Caco-2 (cell line): ENCODE results near the gene ZC3H12C. TPM values are rescaled to one million over a fixed set of nuclear protein-coding genes. Genes with fewer than 3 reads are reported as not detected.

Source experiments
- BruUV-seq: library from RNA; stranded (reverse); fragments of 400-500 nt; replicated peaks from 2 replicates; lab custom pipeline; 2021; lab: Mats Ljungman, UMichigan
- CTCF ChIA-PET: fragments of 300-600 bp; sonication (Branson Sonifier 250); formaldehyde crosslinking; loops from one replicate; lab custom pipeline; 2022; ENCODE audit warnings: antibody characterized with exemption; lab: Charles Lee
- POLR2A ChIA-PET: fragments of 300-600 bp; sonication (Branson Sonifier 250); formaldehyde crosslinking; loops from one replicate; lab custom pipeline; 2022; ENCODE audit warnings: antibody characterized with exemption; lab: Charles Lee
- DNase-seq, 2 experiments: peaks; one replicate each; pipeline versions ENCODE4 v3.0.0 to v3.0.0-alpha.2; 2020 to 2022
- H3K27me3 ChIP-seq: replicated peaks from 2 replicates; pipeline ENCODE4 v1.6.0; 2011; ENCODE audit warnings: low read length; ENCODE audit not compliant: control insufficient read depth, insufficient read depth
- H3K36me3 ChIP-seq: 2 replicates; pipeline ENCODE4 v1.5.1; 2011; ENCODE audit warnings: low read length; ENCODE audit not compliant: control insufficient read depth, insufficient read depth
- H3K4me1 ChIP-seq: fragments of 250-450 bp; sonication (Bioruptor Pico); 2 replicates; pipeline ENCODE4 v1.5.1; 2020; ENCODE audit warnings: mild to moderate bottlenecking
- H3K4me3 ChIP-seq: 2 replicates; pipeline ENCODE4 v1.5.1; 2011; ENCODE audit warnings: low read depth, mild to moderate bottlenecking, control low read depth, low read length
- H3K9me3 ChIP-seq: fragments of 250-450 bp; sonication (Bioruptor Pico); 2 replicates; pipeline ENCODE4 v1.5.1; 2020; ENCODE audit warnings: mild to moderate bottlenecking, moderate library complexity
- H3K27ac Mint-ChIP-seq: one replicate; pipeline ENCODE4 v1.8.0; 2022; ENCODE audit warnings: mixed read lengths; ENCODE audit not compliant: unreplicated experiment
- H3K27me3 Mint-ChIP-seq: one replicate; pipeline ENCODE4 v1.8.0; 2022; ENCODE audit warnings: mixed read lengths; ENCODE audit not compliant: insufficient read depth, unreplicated experiment
- H3K36me3 Mint-ChIP-seq: one replicate; pipeline ENCODE4 v1.8.0; 2022; ENCODE audit warnings: mild to moderate bottlenecking, mixed read lengths; ENCODE audit not compliant: insufficient read depth, unreplicated experiment
- H3K4me1 Mint-ChIP-seq: one replicate; pipeline ENCODE4 v1.8.0; 2022; ENCODE audit warnings: low read depth, mixed read lengths; ENCODE audit not compliant: unreplicated experiment
- H3K4me3 Mint-ChIP-seq: one replicate; pipeline ENCODE4 v1.8.0; 2022; ENCODE audit warnings: mild to moderate bottlenecking, moderate library complexity, mixed read lengths; ENCODE audit not compliant: unreplicated experiment
- H3K9me3 Mint-ChIP-seq: one replicate; pipeline ENCODE4 v1.8.0; 2022; ENCODE audit warnings: mixed read lengths; ENCODE audit not compliant: unreplicated experiment
- CTCF ChIP-seq, 2 experiments: fragments of 200-600 bp in 1 of 2; IDR thresholded peaks; 1 replicate in 1 of 2; 2 replicates in 1 of 2; pipeline versions ENCODE4 v1.5.1 to v1.8.0; 2011 to 2022; ENCODE audit warnings: antibody characterized with exemption in 1 of 2, control low read depth in 1 of 2, inconsistent platforms in 1 of 2, low read depth in 1 of 2, low read length in 1 of 2, mild to moderate bottlenecking in 1 of 2, moderate library complexity in 1 of 2; ENCODE audit not compliant: insufficient read depth in 1 of 2, severe bottlenecking in 1 of 2, unreplicated experiment in 1 of 2
- intact Hi-C: fragments of 100-400 bp; cut with micrococcal nuclease; formaldehyde crosslinking; loops from one replicate; pipeline ENCODE4 v1.10.0; 2022; ENCODE audit not compliant: unreplicated experiment
- total RNA-seq: library from RNA; stranded (reverse); gene quantifications from 2 replicates; pipeline ENCODE4 v1.2.3, GENCODE V29; 2022

Gene ZC3H12C
- total RNA-seq, 1 experiment from 2014 or later = 11.7 TPM

GRCh38 chr11:110110854-110111253, 17.7 kb downstream of the ZC3H12C start:
- CTCF ChIA-PET = no interaction called here

GRCh38 chr11:110112457-110112856, 19.3 kb downstream of the ZC3H12C start:
- no peaks in the 10 kb centered on the region for H3K9me3 Mint-ChIP-seq
- no peak for DNase-seq
- H3K4me3 Mint-ChIP-seq = no peak overlapping the region
- intact Hi-C loops = no loop called here
- H3K27ac Mint-ChIP-seq = no peak overlapping the region
- BruUV-seq = no TSS peak
- CTCF ChIA-PET = no interaction called here
- no peaks in the 10 kb centered on the region for H3K27me3 ChIP-seq
- H3K9me3 ChIP-seq = no peaks in the 10 kb centered on the region
- H3K27me3 Mint-ChIP-seq = no peaks in the 10 kb centered on the region
- H3K4me1 ChIP-seq = no peaks in the 10 kb centered on the region
- no peak overlapping the region for H3K4me3 ChIP-seq
- POLR2A ChIA-PET = no interaction called here
- H3K36me3 ChIP-seq = no peaks in the 10 kb centered on the region; the same call in 1 of the 2 replicates
- TF ChIP-seq CTCF (IDR thresholded peaks at IDR 0.05; ENCODE audit: insufficient read depth in 1 of 2, low read depth in 1 of 2, low read length in 1 of 2, severe bottlenecking in 1 of 2, unreplicated experiment in 1 of 2) = no peak
- no peaks in the 10 kb centered on the region for H3K4me1 Mint-ChIP-seq
- H3K36me3 Mint-ChIP-seq = peaks cover 15% of the 10 kb centered on the region

More at GRCh38 chr11:110110854-110111253, 17.7 kb downstream of the ZC3H12C start:
- H3K27me3 Mint-ChIP-seq = no peaks in the 10 kb centered on the region
- POLR2A ChIA-PET = no interaction called here
- BruUV-seq = no TSS peak
- Histone ChIP-seq H3K27me3 (no peaks in the 10 kb centered on the region), H3K4me1 (no peaks in the 10 kb centered on the region), H3K36me3 (no peaks in the 10 kb centered on the region; the same call in 1 of the 2 replicates), H3K4me3 (no peak overlapping the region), H3K9me3 (peaks cover 11% of the 10 kb centered on the region; the same call in 1 of the 2 replicates)
- intact Hi-C loops = no loop called here
- no peak for TF ChIP-seq CTCF (IDR thresholded peaks at IDR 0.05; ENCODE audit: insufficient read depth in 1 of 2, low read depth in 1 of 2, low read length in 1 of 2, severe bottlenecking in 1 of 2, unreplicated experiment in 1 of 2)
- H3K4me3 Mint-ChIP-seq = no peak overlapping the region
- no peak for DNase-seq
- H3K9me3 Mint-ChIP-seq = no peaks in the 10 kb centered on the region
- no peak overlapping the region for H3K27ac Mint-ChIP-seq
- H3K36me3 Mint-ChIP-seq = peaks cover 10% of the 10 kb centered on the region
- H3K4me1 Mint-ChIP-seq = no peaks in the 10 kb centered on the region

GRCh38 chr11:110113505-110113904, 20.3 kb downstream of the ZC3H12C start:
- no TSS peak for BruUV-seq
- Mint-ChIP-seq H3K27me3 (no peaks in the 10 kb centered on the region), H3K27ac (no peak overlapping the region), H3K9me3 (no peaks in the 10 kb centered on the region), H3K36me3 (peaks cover 15% of the 10 kb centered on the region), H3K4me1 (no peaks in the 10 kb centered on the region), H3K4me3 (no peak overlapping the region)
- CTCF ChIA-PET = no interaction called here
- no peaks in the 10 kb centered on the region; the same call in 1 of the 2 replicates for H3K36me3 ChIP-seq
- no peak overlapping the region for H3K4me3 ChIP-seq
- H3K9me3 ChIP-seq = no peaks in the 10 kb centered on the region
- no peaks in the 10 kb centered on the region for H3K4me1 ChIP-seq
- TF ChIP-seq CTCF (IDR thresholded peaks at IDR 0.05; ENCODE audit: insufficient read depth in 1 of 2, low read depth in 1 of 2, low read length in 1 of 2, severe bottlenecking in 1 of 2, unreplicated experiment in 1 of 2) = no peak
- POLR2A ChIA-PET = no interaction called here
- intact Hi-C loops = no loop called here
- H3K27me3 ChIP-seq = no peaks in the 10 kb centered on the region
- no peak for DNase-seq
